SK-N-SH treated with all-trans-retinoic acid at 6 μM for 48 hours (cell line): ENCODE data around the gene ALMS1.
"Not testable (repeated sequence)": the region's sequence is repeated elsewhere in the genome, so short reads cannot be mapped to it uniquely, and the experiment has no call there.

Experiments
- ARNTL ChIP-seq: fragments of 450-650 bp; formaldehyde crosslinking; IDR thresholded peaks from 2 replicates; pipeline ENCODE4 v1.5.0; 2020; ENCODE audit warnings: low read depth, mild to moderate bottlenecking, moderate library complexity, borderline replicate concordance
- CSDC2 ChIP-seq: fragments of 250-450 bp; sonication (Bioruptor Pico); IDR thresholded peaks from 2 replicates; pipeline ENCODE4 v1.5.0; 2020; ENCODE audit warnings: mild to moderate bottlenecking, moderate library complexity
- ESRRG ChIP-seq: fragments of 250-450 bp; sonication (Bioruptor Pico); IDR thresholded peaks from 2 replicates; pipeline ENCODE4 v1.6.1; 2021; ENCODE audit warnings: mild to moderate bottlenecking
- SNAI2 ChIP-seq: fragments of 250-450 bp; sonication (Bioruptor Pico); IDR thresholded peaks from 2 replicates; pipeline ENCODE4 v1.5.0; 2020; ENCODE audit warnings: mild to moderate bottlenecking, moderate library complexity
- TCF4 ChIP-seq: fragments of 250-450 bp; sonication (Bioruptor Pico); IDR thresholded peaks from 2 replicates; pipeline ENCODE4 v1.8.0; 2021; ENCODE audit warnings: mild to moderate bottlenecking, moderate library complexity, borderline replicate concordance
- TOX ChIP-seq: fragments of 250-450 bp; sonication (Bioruptor Pico); IDR thresholded peaks from 2 replicates; pipeline ENCODE4 v1.8.0; 2021; ENCODE audit warnings: mild to moderate bottlenecking, moderate library complexity, borderline replicate concordance
- TF ChIP-seq, protein P1 (sequence below): fragments of 250-450 bp; sonication (Bioruptor Pico); IDR thresholded peaks from 2 replicates; pipeline ENCODE4 v1.8.0; 2020; ENCODE audit warnings: mild to moderate bottlenecking, moderate library complexity, borderline replicate concordance

DNA sequence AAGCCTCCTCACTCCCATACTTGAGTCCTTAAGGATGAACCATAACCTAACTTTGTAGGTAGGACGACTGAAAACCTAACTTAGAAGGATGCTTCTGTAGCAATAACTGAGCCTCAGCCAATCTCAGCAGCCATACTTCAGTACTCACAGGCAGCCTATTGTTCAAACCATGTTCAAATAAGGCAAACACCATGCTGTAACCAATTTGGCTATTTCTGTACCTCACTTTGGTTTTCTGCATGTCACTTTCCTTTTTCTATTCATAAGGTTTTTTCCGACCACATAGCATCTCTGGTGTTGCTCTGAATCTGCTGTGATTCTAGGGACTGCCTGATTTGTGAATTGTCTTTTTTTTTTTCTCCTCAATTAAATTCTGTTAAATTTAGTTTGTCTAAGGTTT is 242.9 kb downstream of the ALMS1 start:
- not testable (repeated sequence) for TF ChIP-seq ESRRG (CRISPR knock-in tag); CSDC2 (CRISPR knock-in tag); TCF4 (CRISPR knock-in tag); TOX (CRISPR knock-in tag); ARNTL; SNAI2 (CRISPR knock-in tag)
- TF ChIP-seq, protein P1, sequence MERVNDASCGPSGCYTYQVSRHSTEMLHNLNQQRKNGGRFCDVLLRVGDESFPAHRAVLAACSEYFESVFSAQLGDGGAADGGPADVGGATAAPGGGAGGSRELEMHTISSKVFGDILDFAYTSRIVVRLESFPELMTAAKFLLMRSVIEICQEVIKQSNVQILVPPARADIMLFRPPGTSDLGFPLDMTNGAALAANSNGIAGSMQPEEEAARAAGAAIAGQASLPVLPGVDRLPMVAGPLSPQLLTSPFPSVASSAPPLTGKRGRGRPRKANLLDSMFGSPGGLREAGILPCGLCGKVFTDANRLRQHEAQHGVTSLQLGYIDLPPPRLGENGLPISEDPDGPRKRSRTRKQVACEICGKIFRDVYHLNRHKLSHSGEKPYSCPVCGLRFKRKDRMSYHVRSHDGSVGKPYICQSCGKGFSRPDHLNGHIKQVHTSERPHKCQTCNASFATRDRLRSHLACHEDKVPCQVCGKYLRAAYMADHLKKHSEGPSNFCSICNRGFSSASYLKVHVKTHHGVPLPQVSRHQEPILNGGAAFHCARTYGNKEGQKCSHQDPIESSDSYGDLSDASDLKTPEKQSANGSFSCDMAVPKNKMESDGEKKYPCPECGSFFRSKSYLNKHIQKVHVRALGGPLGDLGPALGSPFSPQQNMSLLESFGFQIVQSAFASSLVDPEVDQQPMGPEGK (CRISPR knock-in tag), result not testable (repeated sequence)
